Erythroblast (primary cell): ENCODE measurements around the gene NFS1.
"Not testable (repeated sequence)": the region's sequence is repeated elsewhere in the genome, so short reads cannot be mapped to it uniquely, and the experiment has no call there.

Source experiments
- DNase-seq, 2 experiments: peaks; one replicate each; lab custom pipeline; 2025; lab: John Stamatoyannopoulos, UW
- GATA1 ChIP-seq: IDR thresholded peaks from 2 replicates; pipeline ENCODE4 v1.6.1; 2011; ENCODE audit warnings: low read depth, mild to moderate bottlenecking, control low read depth, low read length, moderate library complexity
- POLR2A ChIP-seq: IDR thresholded peaks from 2 replicates; pipeline ENCODE4 v1.6.1; 2011; ENCODE audit warnings: mild to moderate bottlenecking, low read length

Gene NFS1

GRCh38 chr20:35704514-35705261 lies 5.5 kb upstream of the NFS1 start:
- DNase-seq = no peak
- no peak for TF ChIP-seq GATA1
- no peak for TF ChIP-seq POLR2A

GRCh38 chr20:35702824-35703695 lies 3.9 kb upstream of the NFS1 start:
- no peak for DNase-seq
- TF ChIP-seq POLR2A = no peak
- no peak for TF ChIP-seq GATA1

DNA sequence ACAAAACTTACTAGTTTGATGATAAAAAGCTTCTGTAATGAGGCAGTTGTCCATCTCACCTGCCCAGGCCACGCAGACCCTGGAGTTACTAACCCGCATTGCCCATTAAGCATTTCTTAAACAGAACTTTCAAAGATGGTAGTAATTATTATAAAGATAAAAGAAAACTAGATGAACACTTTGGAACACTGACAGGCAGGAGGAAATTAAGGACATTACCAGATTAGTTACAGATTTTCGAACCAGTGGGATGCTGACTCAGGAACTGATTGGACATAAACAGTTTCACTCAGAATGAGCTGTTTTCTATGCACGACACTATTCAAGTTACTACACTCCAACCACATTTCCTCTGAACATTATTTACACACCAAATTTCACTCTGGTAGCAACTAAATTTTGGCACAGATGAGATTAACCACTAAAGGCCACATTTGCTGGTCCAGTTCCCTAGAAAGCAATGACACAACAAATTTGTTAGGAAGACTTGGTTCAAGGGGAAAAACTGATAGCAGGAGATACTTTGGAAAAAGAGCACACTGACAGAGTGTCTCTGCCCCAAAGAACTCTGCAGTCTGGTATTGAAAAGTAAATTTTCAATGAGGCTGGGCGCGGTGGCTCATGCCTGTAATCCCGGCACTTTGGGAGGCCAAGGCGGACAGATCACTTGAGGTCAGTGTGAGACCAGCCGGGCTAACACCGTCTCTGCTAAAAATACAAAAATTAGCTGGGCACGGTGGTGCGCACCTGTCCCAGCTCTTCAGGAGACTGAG lies 3.1 kb upstream of the NFS1 start:
- no peak for DNase-seq
- TF ChIP-seq GATA1 (no peak), POLR2A (no peak)

DNA sequence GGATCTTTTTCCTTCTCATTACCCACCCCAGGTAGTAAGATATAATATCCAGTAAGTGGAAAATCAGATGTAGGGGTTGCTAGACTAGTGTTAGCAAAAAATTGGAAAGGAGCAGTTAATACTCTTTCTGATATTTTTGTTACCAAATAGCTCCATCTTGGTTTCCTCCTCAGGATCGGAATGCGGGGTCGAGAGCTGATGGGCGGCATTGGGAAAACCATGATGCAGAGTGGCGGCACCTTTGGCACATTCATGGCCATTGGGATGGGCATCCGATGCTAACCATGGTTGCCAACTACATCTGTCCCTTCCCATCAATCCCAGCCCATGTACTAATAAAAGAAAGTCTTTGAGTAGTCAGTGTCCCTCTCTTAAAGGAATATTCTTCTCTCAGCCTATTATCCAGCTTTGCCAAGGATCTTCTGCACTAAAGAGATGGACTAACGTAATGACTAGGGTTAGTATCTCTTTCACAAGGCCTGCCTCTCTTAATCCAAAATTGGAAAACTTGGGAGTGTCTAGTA lies 1.5 kb upstream of the NFS1 start:
- no peak for DNase-seq
- TF ChIP-seq POLR2A (no peak), GATA1 (no peak)

GRCh38 chr20:35699957-35700624 lies 939 bp upstream of the NFS1 start:
- DNase-seq = no peak
- TF ChIP-seq POLR2A = no peak
- TF ChIP-seq GATA1 = no peak

- DNase-seq = peak; percentile 64 to 74
- TF ChIP-seq POLR2A = no peak
- no peak for TF ChIP-seq GATA1
Observed at GRCh38 chr20:35698298-35699126, 640 bp downstream of the NFS1 start.

DNA sequence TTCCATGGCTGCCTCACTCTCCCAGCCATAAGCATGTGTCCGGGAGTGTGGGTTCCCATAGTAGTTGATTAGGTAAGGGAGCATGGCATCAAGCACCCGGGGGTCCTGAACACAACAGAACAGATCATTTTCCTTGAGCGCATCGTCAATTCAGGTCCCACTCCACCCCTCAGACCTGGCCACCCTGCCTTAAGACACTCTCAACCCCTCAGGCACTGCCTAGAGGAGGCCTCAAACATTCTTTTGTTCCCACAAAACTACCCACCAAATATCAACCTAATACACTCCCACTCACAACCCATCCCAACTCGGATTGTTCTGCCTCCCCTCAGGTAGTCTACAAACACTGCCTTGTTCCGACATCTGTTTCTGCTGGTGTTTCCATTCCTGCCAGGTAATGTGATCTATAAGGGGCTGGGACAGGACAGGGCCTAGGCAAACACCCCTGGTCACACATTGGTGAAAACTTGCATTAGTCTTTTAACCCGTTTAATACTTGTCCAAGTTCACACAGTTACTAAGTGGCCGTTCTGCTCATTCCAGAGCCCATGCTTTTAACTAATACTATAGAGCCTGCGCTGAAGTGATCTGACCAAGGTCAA lies 1.4 kb downstream of the NFS1 start:
- DNase-seq = no peak
- no peak for TF ChIP-seq POLR2A
- no peak for TF ChIP-seq GATA1

DNA sequence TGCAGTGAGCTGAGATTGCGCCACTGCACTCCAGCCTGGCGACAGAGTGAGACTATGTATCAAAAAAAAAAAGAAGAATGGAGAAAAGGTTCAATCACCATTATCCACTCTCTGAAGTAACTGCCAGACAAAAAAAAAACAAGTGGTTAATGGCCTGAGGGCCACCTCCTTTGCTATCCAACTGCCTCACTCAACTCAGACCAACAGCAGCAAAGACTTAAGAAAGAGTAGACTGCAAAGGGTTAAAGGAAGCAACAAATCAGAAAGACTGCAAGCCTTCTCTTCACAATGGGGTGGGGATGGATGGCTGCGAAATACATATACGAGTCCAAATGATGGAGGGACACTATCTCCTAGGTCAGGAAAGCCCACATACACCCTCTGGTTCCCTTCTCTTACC lies 3.2 kb downstream of the NFS1 start:
- no peak for DNase-seq
- TF ChIP-seq GATA1 (no peak), POLR2A (no peak)

GRCh38 chr20:35695245-35695749 lies 3.9 kb downstream of the NFS1 start:
- no peak for DNase-seq
- TF ChIP-seq GATA1 (no peak), POLR2A (no peak)

DNA sequence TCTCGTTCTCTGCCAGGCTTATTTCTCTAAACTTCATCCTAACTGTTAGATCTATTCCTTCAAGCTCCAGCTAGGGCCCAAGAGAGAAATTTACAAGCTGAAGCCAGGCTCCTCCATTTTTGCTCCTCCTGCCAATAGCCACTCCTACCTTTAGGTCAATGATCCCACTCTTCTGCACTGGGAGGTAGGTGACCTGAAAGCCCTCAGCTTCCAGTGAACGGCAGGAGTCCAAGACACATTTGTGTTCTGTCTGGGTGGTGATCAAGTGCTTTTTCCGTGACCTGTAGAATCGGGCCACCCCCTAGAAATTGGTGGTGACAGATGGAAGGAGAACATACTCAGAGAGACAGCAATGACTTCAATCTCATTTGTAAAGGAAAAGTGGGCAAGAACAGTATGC lies 8.9 kb downstream of the NFS1 start:
- TF ChIP-seq GATA1 (no peak), POLR2A (no peak)
- DNase-seq = no peak

DNA sequence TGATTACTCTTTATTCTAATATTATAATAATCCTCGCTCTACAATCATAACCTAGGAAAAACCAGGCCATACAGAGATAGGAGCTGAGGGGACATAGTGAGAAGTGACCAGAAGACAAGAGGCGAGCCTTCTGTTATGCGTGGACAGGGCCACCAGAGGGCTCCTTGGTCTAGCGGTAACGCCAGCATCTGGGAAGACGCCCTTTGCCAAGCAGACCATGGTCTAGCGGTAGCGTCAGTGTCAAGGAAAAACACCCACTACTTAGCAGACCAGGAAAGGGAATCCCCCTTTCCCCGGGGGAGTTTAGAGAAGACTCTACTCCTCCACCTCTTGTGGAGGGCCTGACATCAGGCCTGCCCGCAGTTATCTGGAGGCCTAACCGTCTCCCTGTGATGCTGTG lies 12.3 kb downstream of the NFS1 start:
- DNase-seq = peak; percentile 28 to 33

DNA sequence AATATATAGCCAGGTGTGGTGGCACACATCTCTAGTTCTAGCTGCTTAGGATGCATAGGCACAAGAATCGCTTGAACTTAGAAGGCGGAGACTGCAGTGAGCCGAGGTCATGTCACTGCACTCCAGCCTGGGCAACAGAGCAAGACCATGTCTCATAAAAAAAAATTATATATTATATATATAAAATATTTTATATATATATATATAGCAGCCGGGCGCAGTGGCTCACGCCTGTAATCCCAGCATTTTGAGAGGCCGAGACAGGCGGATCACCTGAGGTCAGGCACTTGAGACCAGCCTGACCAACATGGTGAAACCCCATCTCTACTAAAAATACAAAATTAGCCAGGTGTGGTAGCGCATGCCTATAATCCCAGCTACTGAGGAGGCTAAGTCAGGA lies 13.8 kb downstream of the NFS1 start:
- not testable (repeated sequence) for DNase-seq
